ENCODE measurements around the gene LAMA2.
"Not testable (repeated sequence)": the region's sequence is repeated elsewhere in the genome, so short reads cannot be mapped to it uniquely, and the experiment has no call there.

The LAMA2 gene

GRCh38 chr6:129073051-129073450 lies 190.1 kb downstream of the LAMA2 start:
- no peak overlapping the region for H3K27ac ChIP-seq (ENCODE audit: low read length)
- no peaks in the 10 kb centered on the region for H3K9me3 ChIP-seq (ENCODE audit: insufficient read depth, low read length)
- no peaks in the 10 kb centered on the region for H3K4me1 ChIP-seq (ENCODE audit: low read length)
- no peaks in the 10 kb centered on the region for H4K20me1 ChIP-seq (ENCODE audit: insufficient read depth, low read length)
- H3K27me3 ChIP-seq (ENCODE audit: low read depth, low read length): no peaks in the 10 kb centered on the region
- H3K79me2 ChIP-seq (ENCODE audit: low read length): no peaks in the 10 kb centered on the region
- no peak for TF ChIP-seq EZH2phosphoT487 (IDR thresholded peaks at IDR 0.05; ENCODE audit: low read depth)
- TF ChIP-seq CTCF (IDR thresholded peaks at IDR 0.05; ENCODE audit: low read depth, low read length): no peak
- H3K4me3 ChIP-seq (ENCODE audit: low read length): no peak overlapping the region
- no peak overlapping the region for H3K9ac ChIP-seq (ENCODE audit: low read length)
- H2AFZ ChIP-seq (ENCODE audit: low read depth, low read length): no peak overlapping the region
- H3K36me3 ChIP-seq (replicated peaks; ENCODE audit: low read depth, low read length): no peaks in the 10 kb centered on the region
- H3K4me2 ChIP-seq (ENCODE audit: low read length): no peak overlapping the region

GRCh38 chr6:129073691-129074395 lies 190.9 kb downstream of the LAMA2 start:
- Histone ChIP-seq H4K20me1 (ENCODE audit: insufficient read depth, low read length) (no peaks in the 10 kb centered on the region), H3K9ac (ENCODE audit: low read length) (no peak overlapping the region), H3K36me3 (replicated peaks; ENCODE audit: low read depth, low read length) (no peaks in the 10 kb centered on the region), H3K79me2 (ENCODE audit: low read length) (no peaks in the 10 kb centered on the region), H3K27me3 (ENCODE audit: low read depth, low read length) (no peaks in the 10 kb centered on the region), H3K4me3 (ENCODE audit: low read length) (no peak overlapping the region), H2AFZ (ENCODE audit: low read depth, low read length) (no peak overlapping the region), H3K9me3 (ENCODE audit: insufficient read depth, low read length) (no peaks in the 10 kb centered on the region), H3K4me1 (ENCODE audit: low read length) (no peaks in the 10 kb centered on the region), H3K27ac (ENCODE audit: low read length) (no peak overlapping the region), H3K4me2 (ENCODE audit: low read length) (no peak overlapping the region)
- no peak for TF ChIP-seq EZH2phosphoT487 (IDR thresholded peaks at IDR 0.05; ENCODE audit: low read depth)

- no peaks in the 10 kb centered on the region for H4K20me1 ChIP-seq (ENCODE audit: insufficient read depth, low read length)
- H3K4me1 ChIP-seq (ENCODE audit: low read length): no peaks in the 10 kb centered on the region
- H3K27me3 ChIP-seq (ENCODE audit: low read depth, low read length): no peaks in the 10 kb centered on the region
- no peak for TF ChIP-seq EZH2phosphoT487 (IDR thresholded peaks at IDR 0.05; ENCODE audit: low read depth)
- TF ChIP-seq CTCF (IDR thresholded peaks at IDR 0.05; ENCODE audit: low read depth, low read length): no peak
- no peak overlapping the region for H3K4me3 ChIP-seq (ENCODE audit: low read length)
- no peak overlapping the region for H2AFZ ChIP-seq (ENCODE audit: low read depth, low read length)
- no peak overlapping the region for H3K27ac ChIP-seq (ENCODE audit: low read length)
- no peak overlapping the region for H3K4me2 ChIP-seq (ENCODE audit: low read length)
- no peaks in the 10 kb centered on the region for H3K36me3 ChIP-seq (replicated peaks; ENCODE audit: low read depth, low read length)
- H3K9ac ChIP-seq (ENCODE audit: low read length): no peak overlapping the region
- H3K9me3 ChIP-seq (ENCODE audit: insufficient read depth, low read length): no peaks in the 10 kb centered on the region
- H3K79me2 ChIP-seq (ENCODE audit: low read length): no peaks in the 10 kb centered on the region
Observed at GRCh38 chr6:129084406-129084805, 201.5 kb downstream of the LAMA2 start.

- not testable (repeated sequence) for H3K4me2 ChIP-seq (ENCODE audit: low read length); H4K20me1 ChIP-seq (ENCODE audit: insufficient read depth, low read length); H3K4me3 ChIP-seq (ENCODE audit: low read length); H3K4me1 ChIP-seq (ENCODE audit: low read length); H3K79me2 ChIP-seq (ENCODE audit: low read length); H3K27me3 ChIP-seq (ENCODE audit: low read depth, low read length); H3K9me3 ChIP-seq (ENCODE audit: insufficient read depth, low read length); H3K36me3 ChIP-seq (replicated peaks; ENCODE audit: low read depth, low read length); H3K9ac ChIP-seq (ENCODE audit: low read length); H3K27ac ChIP-seq (ENCODE audit: low read length); H2AFZ ChIP-seq (ENCODE audit: low read depth, low read length)
Observed at GRCh38 chr6:129088481-129088880, 205.5 kb downstream of the LAMA2 start.

- no peaks in the 10 kb centered on the region for H3K36me3 ChIP-seq (replicated peaks; ENCODE audit: low read depth, low read length)
- no peak overlapping the region for H3K27ac ChIP-seq (ENCODE audit: low read length)
- H3K4me1 ChIP-seq (ENCODE audit: low read length): no peaks in the 10 kb centered on the region
- TF ChIP-seq CTCF (IDR thresholded peaks at IDR 0.05; ENCODE audit: low read depth, low read length) (no peak), EZH2phosphoT487 (IDR thresholded peaks at IDR 0.05; ENCODE audit: low read depth) (no peak)
- no peaks in the 10 kb centered on the region for H3K9me3 ChIP-seq (ENCODE audit: insufficient read depth, low read length)
- no peaks in the 10 kb centered on the region for H3K79me2 ChIP-seq (ENCODE audit: low read length)
- no peak overlapping the region for H3K4me2 ChIP-seq (ENCODE audit: low read length)
- H4K20me1 ChIP-seq (ENCODE audit: insufficient read depth, low read length): no peaks in the 10 kb centered on the region
- H2AFZ ChIP-seq (ENCODE audit: low read depth, low read length): no peak overlapping the region
- H3K9ac ChIP-seq (ENCODE audit: low read length): no peak overlapping the region
- no peak overlapping the region for H3K4me3 ChIP-seq (ENCODE audit: low read length)
- no peaks in the 10 kb centered on the region for H3K27me3 ChIP-seq (ENCODE audit: low read depth, low read length)
Observed at GRCh38 chr6:129089357-129089756, 206.4 kb downstream of the LAMA2 start.
